ENCODE results near the gene TMC7.

- no peak for TF ChIP-seq KLF9 (tag by site-specific recombination; IDR thresholded peaks at IDR 0.05; ENCODE audit: low read depth)
- TF ChIP-seq CTCF (tag by site-specific recombination; IDR thresholded peaks at IDR 0.05), result no peak
- TF ChIP-seq ZNF114 (tag by site-specific recombination; IDR thresholded peaks at IDR 0.05), result no peak
- TF ChIP-seq ZNF558 (tag by site-specific recombination; IDR thresholded peaks at IDR 0.05), result no peak
- TF ChIP-seq TCF7L2 (IDR thresholded peaks at IDR 0.05; ENCODE audit: borderline replicate concordance, low read depth, low read length), result no peak
- no peak for TF ChIP-seq ZBTB7A (tag by site-specific recombination; IDR thresholded peaks at IDR 0.05; ENCODE audit: low read depth)
- TF ChIP-seq YY1 (tag by site-specific recombination; IDR thresholded peaks at IDR 0.05), result no peak
- TF ChIP-seq ZBTB26 (tag by site-specific recombination; optimal IDR thresholded peaks at IDR 0.05), result no peak
- TF ChIP-seq ZNF639 (tag by site-specific recombination; IDR thresholded peaks at IDR 0.05), result no peak
- no peak for TF ChIP-seq SP2 (tag by site-specific recombination; IDR thresholded peaks at IDR 0.05)
These were observed 50.0 kb downstream of the TMC7 start for GRCh38 chr16:19033761-19034160.

Data from HEK293 (cell line).